NCI-H1092 treated with DMSO at 0.1 percent for 48 hours (cell line): ENCODE data around the gene RPLP2.

Source experiments
- DNase-seq: peaks from one replicate; lab custom pipeline; 2025; lab: John Stamatoyannopoulos, UW

The RPLP2 gene

DNA sequence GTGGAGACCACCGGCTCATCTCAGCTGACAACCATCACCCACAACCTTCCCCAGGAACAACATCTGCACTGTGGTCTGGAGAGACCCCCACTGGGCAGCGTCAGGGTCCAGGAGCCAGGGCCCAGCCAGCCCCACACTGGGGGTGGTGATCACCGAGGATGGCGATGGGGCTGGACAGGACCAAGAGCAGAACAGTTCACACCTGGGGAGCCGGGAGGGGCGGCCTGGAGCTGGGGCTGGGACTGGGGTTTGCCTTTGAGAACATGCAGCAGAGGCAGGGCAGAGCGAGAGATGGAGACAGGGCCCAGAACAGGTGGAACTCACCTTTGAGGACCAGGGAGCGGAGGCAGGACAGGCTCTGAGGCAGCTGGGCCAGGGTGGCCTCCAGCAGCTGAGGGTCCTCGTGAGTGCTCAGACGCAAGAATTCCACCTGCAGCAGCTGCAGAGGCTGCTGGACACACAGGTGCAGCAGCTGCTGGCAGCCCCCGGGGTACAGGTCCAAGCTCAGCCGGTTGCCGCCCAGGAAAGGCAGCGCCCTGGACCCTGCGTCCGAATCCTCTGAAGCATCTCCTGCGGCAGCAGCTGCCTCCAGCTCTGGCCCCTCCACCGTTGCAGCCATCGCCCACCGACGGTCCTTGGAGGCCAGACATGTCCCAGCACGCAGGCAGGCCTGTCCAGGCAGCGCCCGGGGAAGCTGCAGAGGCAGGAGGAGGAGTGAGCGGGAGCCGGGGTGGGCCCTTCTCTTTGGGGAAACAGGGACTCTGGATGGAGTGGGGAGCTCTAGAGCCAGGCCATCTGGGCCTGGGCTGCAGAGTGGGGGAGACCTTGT is 5.8 kb upstream of the RPLP2 start:
- DNase-seq = no peak

DNA sequence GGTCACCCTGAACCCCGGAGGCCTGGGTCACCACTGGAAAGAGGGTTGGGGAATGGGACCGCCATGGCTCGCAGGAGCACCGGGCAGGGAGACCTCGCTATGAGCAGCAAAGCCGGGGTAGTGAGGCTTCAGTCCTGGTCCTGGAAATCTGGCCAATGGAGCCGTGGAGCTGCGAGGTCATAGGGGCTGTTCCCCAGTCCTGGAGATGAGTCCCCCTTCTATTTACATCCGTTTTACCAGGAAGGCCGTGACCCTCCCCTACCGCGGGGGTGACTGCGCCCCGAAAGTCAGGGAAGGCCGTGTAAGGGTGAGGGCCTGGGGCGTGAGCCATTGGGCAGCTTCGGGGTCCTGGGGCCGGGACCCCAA is 5.2 kb upstream of the RPLP2 start:
- DNase-seq = no peak

DNA sequence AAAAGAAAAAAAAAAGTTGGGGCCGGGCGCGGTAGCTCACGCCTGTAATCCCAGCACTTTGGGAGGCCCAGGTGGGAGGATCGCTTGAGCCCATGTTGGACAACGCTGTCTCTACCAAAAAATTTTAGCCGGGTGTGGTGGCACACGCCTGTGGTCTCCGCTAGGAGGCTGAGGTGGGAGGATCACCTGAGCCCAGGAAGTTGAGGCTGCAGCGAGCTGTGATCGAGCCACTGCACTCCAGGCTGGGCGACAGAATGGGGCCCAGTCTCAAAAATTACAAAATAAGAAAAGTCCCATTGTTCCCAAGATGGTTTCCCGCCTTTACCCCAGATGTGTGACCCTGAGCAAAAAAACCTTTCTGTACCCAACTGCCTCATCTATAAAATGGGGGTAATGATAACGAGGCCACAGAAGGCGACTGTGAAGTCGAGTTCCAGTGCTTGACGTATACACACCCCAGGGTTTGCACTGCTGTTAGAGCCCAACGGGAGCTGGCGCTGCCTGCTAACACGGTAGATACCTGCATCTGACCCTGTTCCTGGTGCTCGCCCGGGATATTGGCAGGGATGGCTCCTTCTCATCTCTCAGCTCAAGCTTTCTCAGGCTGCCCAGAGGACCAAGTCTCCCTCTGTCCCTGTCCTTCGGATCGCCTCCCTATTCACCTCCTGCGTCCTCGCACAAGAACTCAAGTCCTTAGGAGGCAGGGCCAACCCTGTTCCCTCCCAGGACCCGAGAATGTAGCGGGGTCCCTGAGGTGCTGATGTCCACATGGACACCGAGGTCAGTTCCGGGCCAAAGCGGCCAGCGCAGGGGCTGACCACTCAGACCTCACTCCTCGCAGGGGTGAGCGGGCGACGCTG is 1.1 kb upstream of the RPLP2 start:
- DNase-seq = no peak

DNA sequence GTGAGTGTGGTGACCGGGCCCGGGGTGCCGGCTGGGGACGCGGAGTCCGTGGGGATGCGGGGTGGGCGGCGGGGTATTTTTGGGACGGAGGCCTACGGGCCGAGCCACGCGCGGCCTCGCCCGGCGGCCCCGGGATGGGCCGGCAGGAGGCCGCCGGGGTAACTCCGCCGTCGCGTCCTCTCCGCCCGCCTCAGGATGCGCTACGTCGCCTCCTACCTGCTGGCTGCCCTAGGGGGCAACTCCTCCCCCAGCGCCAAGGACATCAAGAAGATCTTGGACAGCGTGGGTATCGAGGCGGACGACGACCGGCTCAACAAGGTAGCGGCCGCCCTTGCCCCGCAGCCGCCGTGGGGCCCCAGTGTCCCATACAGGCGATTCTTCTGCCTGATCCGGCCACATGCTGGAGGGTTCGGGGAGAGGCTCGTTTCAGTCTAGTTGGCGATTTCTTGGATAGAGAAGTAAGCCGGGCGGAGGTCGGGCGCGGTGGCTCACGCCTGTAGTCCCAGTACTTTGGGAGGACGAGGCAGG is 337 bp downstream of the RPLP2 start:
- no peak for DNase-seq

DNA sequence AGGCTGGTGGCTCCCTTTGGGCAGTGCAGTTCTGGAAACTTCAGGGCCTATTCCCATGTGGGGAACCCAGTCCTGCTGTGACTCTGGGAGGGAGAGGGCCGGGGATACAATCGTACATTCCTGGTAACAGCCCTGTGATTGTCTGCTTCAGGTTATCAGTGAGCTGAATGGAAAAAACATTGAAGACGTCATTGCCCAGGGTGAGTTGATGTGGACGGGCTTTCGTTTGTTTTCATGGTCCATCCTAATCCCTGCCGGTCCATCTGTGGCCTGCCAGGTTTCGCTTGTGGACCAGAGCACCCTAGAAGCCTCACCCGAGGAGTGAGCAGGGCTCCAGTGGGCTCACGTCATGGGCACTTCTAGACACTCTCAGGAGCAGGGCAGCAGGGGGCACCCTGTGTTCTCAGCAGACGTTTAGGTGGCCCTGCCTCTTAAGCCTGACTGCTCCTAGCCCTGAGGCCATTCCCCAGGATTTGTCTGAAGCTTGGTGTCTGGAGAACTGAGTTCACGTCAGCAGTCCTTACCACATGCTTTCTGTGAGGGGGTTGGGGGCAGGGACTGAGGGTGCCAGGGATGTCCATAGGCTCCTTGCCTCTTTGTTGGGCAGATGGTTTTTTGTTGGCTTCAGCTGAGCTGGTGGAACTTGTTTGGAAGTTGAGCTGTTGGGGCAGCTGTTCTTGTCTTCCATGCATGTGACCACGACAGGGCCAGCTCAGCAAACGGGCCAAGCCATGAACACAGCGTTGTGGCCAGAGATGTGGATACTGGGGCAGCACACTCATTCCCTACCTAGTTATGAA is 1.9 kb downstream of the RPLP2 start:
- no peak for DNase-seq

DNA sequence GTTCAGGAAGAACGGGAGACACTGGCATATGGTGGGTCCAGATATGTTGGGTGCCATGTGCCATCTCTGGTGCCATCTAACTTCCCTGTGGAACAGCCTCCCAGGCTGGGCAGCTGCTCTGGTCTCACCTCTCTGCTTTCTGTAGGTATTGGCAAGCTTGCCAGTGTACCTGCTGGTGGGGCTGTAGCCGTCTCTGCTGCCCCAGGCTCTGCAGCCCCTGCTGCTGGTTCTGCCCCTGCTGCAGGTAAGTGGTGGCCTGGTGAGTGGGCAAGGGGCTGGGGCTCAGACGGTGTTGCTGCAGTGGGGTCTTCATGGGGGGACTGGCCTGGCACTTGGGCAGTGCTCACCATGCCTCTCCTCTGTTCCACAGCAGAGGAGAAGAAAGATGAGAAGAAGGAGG is 2.6 kb downstream of the RPLP2 start:
- no peak for DNase-seq

DNA sequence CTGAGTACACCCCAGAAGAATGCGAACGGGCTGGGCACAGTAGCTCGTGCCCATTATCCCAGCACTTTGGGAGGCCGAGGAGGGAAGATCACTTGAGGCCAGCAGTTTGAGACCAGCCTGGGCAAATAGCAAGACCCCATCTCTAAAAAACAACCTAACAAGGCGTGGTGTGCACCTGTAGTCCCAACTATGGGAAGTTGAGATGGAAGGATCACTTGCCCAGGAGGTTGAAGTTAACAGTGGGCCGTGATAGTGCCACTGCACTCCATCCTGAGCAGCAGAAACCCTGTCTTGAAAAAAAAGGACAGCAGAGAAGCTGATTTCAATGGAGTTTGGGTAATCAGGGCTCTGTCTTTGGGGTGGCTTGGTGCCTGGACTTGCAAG is 3.3 kb downstream of the RPLP2 start:
- DNase-seq = no peak

DNA sequence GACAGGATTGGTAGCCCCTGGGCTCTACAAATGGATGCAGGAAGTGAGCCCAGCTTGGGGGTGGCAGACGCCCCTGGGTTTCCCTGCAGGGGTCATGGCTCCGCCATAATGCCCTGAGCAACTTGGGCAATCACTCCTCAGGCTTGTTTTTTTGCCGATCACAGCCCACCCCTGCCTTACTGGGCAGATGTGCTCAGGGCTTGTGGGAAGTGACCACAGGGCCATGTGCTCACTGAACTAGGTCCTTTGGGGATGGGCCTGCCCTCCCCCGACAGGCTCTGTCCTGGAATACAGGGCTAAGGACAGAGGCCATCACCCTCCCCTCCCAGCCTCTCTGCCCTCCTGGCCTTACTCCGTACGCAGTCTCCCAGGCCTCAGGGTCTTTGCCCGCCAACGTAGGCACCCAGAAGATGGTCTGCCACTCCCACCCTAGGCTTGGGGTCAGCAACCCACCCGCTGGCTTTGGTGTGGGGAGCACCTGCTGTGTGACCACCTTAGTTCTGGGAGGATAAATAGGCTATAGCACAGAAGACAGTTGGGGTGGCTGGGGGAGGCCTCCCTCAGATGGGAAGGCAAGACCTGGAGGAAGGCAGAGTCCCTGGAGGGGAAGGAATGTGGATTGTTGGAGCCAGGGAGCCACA is 3.8 kb downstream of the RPLP2 start:
- DNase-seq = no peak

DNA sequence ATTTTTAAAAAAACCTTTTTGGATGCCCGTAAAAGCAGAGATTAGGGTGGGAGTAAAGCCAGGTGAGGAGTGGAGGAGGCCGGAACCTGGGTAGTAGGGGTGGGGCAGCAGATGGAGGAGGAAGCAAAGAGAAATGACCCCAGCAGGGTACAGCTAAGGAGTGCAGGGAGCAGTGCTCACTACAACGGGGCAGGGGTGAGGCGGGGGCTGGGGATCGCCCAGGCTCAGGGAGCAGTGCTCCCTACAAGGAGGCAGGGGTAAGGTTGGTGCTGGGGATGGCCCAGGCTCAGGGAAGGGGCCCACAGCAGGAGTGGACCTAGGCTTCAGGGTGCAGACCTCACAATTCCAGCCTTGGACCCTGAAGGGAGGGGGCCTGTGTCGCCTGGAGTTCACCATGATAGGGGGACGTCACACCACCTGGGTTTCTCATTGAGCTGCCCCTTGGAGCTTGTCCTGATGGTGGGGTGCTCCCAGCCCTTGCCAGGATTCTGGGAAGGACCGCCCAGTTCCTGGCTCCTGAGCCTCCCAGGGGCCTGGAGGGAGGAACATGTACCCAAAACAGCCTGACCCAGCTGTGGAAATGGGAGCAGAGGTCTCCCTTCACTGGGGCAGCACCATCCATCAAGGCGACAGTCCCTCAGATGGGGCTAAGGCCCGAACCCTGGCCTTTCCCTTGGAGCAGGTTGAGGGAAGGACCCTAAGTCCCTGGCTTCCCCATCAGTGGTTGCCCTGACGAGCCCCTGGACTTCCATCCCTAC is 6.1 kb downstream of the RPLP2 start:
- DNase-seq = no peak

DNA sequence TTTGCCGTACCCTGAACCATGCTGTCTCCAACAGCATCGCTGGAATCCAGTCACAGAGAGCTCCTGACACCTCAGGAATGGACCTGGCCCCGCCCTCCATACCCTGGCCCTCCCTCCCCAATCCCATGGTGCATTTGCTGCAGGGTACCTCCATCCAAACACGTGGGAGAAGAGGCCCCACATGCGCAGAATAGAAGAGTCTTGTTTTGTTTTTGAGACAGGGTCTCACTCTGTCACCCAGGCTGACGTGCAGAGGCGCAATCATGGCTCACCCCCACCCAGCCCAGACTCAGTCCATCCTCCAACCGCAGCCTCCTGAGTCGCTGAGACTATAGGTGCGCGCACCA is 6.6 kb downstream of the RPLP2 start:
- no peak for DNase-seq

DNA sequence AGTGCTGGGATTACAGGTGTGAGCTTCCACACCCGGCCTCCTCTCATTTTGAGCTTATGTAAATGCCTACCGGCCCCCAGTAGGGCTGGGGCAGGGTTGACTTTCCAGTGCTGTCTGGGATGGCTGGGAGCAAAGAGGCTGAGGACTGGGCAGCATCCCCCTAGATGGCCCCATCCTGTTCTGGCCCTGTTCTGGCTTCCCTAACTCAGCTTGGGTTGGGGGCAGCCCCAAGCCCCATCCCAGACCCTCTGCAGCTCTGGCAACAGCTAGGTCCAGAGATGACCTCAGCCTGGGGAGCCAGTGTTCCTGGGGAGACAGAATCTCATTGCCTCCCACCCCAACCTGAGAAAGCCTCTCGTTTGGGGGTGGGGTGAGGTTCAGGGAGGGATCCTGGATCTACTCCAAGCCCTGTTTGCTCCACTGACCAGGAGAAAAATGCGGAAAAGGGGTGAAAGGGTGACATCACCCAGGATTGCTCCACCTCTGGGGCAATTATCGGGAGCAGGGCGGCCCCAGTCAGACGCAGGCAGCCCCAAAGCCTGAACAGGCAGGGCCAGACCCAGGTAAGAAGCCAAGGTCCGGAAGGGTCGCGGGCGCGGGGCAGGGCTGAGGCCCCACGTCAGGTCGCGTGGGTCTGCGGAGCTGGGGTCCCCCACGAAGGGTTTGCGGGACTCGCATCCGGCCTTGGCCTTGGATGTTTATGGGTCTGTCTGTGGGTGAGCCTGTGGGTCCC is 8.8 kb downstream of the RPLP2 start, which contains the start of gene PNPLA2:
Gene PNPLA2, plus strand, starts transcription at position 519 of the 733 bp plus-strand sequence. CDS start 805 bp downstream, outside the sequence.
- no peak for DNase-seq

DNA sequence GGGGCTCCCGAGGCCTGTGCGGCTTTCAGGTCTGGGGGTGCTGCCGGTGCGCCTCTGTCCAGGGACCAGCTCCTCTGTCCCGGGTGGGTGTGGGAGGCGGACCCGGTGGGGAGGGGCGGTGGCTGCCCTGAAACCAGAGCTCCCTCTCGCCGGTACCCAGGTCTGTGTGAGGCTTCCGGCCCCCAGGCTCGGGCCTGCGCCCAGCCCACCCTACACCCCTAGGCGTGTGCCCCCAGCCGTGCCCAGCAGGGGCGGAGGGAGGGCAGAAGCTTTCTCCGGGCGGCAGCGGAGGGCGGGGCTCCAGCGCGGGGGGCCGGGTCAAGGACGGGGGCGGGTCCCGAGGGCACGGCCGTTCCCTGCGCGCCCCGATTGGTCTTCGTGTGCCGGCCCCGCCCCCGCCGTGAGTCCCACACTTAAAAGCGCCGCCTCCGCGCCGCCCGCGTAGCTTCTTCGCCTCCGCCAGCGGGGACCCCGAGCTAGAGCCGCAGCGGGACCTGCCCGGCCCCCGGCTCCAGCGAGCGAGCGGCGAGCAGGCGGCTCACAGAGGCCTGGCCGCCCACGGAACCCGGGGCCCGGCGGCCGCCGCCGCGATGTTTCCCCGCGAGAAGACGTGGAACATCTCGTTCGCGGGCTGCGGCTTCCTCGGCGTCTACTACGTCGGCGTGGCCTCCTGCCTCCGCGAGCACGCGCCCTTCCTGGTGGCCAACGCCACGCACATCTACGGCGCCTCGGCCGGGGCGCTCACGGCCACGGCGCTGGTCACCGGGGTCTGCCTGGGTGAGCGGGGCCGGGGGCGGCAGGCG is 9.6 kb downstream of the RPLP2 start:
- peak; percentile 84 for DNase-seq

DNA sequence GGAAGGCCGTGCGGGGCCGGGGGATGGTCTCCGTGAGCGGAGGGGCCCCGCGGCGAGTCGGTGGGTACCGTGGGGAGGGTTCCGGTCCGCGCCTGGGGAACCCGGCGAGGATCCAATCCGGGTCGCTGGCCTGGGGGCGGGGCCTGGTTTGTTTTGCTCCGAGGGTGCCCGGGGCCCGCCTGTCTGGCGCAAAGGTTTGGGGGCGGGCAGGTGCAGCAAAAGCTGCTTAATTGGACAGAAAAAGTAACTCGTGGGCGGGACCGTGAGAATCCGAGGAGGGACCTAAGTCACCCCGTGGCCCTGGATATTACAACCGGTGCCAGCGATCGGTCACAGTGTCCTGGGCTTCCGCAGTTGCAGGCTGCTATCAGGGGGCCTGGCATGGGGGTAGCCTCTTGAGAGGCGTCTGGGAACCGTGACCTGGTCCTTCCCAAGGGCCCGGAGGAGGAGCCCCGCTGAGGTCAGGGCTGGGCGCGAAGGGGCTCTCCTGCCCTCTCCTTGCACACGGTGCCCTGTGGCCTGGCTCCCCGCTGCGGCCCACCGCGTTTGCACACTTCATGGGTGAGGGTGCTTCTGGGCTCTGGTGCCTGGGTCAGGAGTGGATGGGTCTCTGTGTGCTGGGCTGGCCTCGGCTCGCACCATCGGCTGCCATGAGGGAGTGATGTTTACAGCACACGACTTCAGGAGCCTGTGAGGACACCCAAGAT is 10.3 kb downstream of the RPLP2 start:
- peak; percentile 44 for DNase-seq

DNA sequence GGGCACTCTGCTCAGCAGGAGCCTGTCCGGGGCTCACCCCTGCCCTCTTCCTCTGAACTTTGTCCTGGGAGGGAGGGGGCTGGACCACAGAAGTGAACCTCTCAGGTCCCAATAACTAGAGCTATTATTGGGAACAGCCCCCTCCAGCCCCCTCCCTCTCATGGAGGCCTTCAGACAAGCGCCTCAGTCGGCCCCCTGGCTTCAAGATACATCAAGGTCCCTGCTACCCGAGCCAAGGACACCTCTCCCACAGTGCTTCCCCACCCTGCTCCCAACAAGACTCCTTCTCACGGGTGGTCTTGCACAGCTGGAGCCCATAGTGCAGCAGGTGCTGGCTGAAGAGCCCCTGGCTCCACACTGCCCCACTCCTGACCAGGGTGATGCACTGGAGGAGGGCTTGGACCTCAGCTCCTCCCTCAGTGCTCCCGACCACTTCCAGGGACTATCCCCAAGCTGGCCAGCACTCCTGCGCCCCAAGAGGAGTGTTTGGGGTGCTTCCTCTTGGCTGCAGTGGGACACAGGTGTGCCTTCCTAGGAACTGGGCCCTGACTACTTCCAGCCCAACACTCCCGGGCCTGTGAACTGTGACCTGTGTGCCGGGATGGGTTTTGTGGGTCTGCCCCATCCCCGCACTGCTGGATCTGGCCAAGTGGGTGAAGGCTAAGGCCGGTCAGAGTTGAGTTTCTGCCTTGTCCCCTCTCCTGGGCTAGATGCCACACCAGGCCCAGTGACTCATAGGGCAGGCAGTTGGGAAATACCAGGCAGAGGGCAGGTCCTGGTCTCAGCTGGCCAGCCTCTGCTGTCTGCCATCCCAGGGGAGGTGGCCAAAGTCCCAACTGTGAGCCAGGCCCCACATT is 11.1 kb downstream of the RPLP2 start:
- DNase-seq = no peak

DNA sequence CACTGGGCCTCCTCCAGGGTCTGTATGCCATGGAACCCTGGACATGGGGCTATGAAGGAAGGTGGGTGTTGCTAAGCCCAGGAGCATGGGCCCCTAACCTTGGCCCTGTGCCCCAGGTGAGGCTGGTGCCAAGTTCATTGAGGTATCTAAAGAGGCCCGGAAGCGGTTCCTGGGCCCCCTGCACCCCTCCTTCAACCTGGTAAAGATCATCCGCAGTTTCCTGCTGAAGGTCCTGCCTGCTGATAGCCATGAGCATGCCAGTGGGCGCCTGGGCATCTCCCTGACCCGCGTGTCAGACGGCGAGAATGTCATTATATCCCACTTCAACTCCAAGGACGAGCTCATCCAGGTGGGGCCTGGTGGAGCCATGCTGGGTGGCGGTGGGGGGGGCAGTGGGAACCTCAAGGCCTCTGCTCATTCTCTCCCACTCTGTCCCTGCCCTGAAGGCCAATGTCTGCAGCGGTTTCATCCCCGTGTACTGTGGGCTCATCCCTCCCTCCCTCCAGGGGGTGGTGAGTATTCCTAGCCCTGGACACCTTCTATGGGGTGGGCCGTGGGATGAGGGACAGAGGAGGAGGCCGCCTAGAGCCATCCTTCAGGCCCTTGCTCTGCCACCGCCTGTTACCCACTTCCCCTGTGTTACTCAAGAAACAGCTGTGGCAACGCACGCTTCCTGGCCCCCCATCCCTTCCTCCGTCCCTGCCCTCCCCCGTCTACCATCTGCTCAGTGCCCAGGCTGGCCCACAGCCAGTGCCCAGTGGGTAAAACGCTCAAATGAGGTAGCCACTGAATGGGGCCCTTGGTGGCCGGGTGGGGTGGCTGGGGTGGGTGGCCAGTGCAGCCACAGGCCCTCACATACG is 12.0 kb downstream of the RPLP2 start:
- DNase-seq = no peak

DNA sequence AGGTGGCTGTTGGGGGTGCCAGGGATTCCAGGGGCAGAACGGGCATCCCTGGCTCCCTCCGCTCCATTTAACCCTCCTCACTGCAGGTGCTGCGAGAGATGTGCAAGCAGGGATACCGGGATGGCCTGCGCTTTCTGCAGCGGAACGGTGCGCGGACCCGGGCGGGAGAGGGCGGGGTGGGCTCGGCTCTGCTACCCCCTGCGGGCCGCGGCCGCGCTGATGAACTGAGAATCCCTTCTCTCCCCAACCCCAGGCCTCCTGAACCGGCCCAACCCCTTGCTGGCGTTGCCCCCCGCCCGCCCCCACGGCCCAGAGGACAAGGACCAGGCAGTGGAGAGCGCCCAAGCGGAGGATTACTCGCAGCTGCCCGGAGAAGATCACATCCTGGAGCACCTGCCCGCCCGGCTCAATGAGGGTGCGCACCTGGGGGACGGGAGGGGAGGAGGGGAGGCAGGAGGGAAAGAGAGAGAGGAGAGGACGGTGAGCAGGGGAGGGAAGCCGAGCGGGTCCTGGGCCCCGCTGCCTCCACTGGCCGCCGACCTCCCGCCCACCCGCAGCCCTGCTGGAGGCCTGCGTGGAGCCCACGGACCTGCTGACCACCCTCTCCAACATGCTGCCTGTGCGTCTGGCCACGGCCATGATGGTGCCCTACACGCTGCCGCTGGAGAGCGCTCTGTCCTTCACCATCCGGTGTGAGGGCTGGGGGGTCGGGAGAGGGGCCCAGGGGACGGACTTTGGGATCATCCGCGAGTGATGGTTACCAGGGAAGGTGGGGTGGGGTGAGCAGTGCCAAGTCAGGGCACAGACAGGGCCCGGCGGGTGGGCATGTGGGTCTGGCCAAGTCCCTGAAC is 13.9 kb downstream of the RPLP2 start:
- no peak for DNase-seq
